ENCODE measurements around the gene KLK15. TPM values are rescaled to one million over a fixed set of nuclear protein-coding genes. Genes with fewer than 3 reads are reported as not detected.
"Not testable (repeated sequence)": the region's sequence is repeated elsewhere in the genome, so short reads cannot be mapped to it uniquely, and the experiment has no call there.

KLK15 gene
- total and polyA plus RNA-seq, 2 experiments from 2014 or later, result not detected

DNA sequence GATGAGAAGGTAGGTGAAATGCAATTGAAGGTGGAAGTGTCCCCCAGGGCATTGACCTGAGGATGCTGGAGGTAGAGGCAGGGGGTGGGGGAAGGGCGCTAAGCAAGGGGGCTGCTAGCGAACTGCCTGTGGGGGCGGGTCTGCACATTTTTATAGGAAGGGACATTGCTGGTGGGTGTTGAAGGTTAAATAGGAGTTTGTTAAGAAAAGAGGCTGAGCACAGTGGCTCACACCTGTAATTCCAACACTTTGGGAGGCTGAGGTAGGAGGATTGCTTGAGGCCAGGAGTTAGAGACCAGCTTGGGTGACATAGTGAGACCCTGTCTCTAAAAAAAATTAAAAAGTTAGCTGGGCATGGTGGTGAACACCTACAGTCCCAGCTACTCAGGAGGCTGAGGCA is 48.7 kb downstream of the KLK15 start:
- no peaks in the 10 kb centered on the region for H4K20me1 ChIP-seq (ENCODE audit: insufficient read depth)
- H3K79me2 ChIP-seq (ENCODE audit: insufficient read depth), result no peaks in the 10 kb centered on the region
- in situ Hi-C loops (cut with MboI), result loop anchor here (10.0 to 25.0 kb wide), 2 partner anchors 240 to 422 kb away; partner anchors contain the start of gene NAPSA
- no peaks in the 10 kb centered on the region for H3K9me3 ChIP-seq (ENCODE audit: low read depth)
- H3K4me3 ChIP-seq, result no peak overlapping the region
- H3K4me2 ChIP-seq (ENCODE audit: unreplicated experiment), result no peak overlapping the region
- no peaks in the 10 kb centered on the region for H3K9me2 ChIP-seq (ENCODE audit: insufficient read depth)
- no peaks in the 10 kb centered on the region for H3K36me3 ChIP-seq (ENCODE audit: low read depth)
- 76 to 86% methylated on average over 2 to 3 of the region's 3 CpGs for WGBS, 2 experiments (ENCODE audit: low coverage in 1 of 2, low lambda C conversion rate in 2 of 2, missing lambda C conversion rate in 2 of 2)
- no peak overlapping the region for H2AFZ ChIP-seq
- H3F3A ChIP-seq (ENCODE audit: insufficient read depth), result no peaks in the 10 kb centered on the region
- H3K27me3 ChIP-seq (replicated peaks; ENCODE audit: insufficient read depth), result peaks cover 22% of the 10 kb centered on the region
- no peak for TF ChIP-seq EZH2 (IDR thresholded peaks at IDR 0.05; ENCODE audit: insufficient read depth, poor library complexity, severe bottlenecking)
- TF ChIP-seq EZH2phosphoT487 (IDR thresholded peaks at IDR 0.05; ENCODE audit: insufficient read depth, low read depth), result no peak
- no peaks in the 10 kb centered on the region for H3K4me1 ChIP-seq (ENCODE audit: insufficient read depth)
- no peak overlapping the region for H3K27ac ChIP-seq
- DNase-seq, result no peak
- no peak overlapping the region for H3K9ac ChIP-seq

DNA sequence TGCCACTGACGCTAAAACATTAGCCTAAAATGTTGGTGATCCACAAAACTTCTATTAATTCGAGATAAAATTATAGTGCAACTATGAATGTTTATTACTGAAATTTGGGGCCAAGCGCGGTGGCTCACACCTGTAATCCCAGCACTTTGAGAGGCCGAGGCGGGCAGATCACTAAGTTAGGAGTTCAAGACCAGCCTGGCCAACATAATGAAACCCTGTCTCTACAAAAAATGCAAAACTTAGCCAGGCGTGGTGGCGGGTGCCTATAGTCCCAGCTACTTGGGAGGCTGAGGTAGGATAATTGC is 49.6 kb downstream of the KLK15 start:
- H3K27ac ChIP-seq; DNase-seq; H3K4me1 ChIP-seq (ENCODE audit: insufficient read depth); H3K36me3 ChIP-seq (ENCODE audit: low read depth); H2AFZ ChIP-seq; H3K9ac ChIP-seq; H3F3A ChIP-seq (ENCODE audit: insufficient read depth); H3K9me3 ChIP-seq (ENCODE audit: low read depth); H3K9me2 ChIP-seq (ENCODE audit: insufficient read depth); H3K79me2 ChIP-seq (ENCODE audit: insufficient read depth); H4K20me1 ChIP-seq (ENCODE audit: insufficient read depth); H3K4me3 ChIP-seq: not testable (repeated sequence)
- Histone ChIP-seq H3K27me3 (replicated peaks; ENCODE audit: insufficient read depth) (peaks cover 31% of the 10 kb centered on the region), H3K4me2 (ENCODE audit: unreplicated experiment) (peak overlapping the region; percentile 50)
- in situ Hi-C loops (cut with MboI), result loop anchor here (10.0 to 25.0 kb wide), 2 partner anchors 239 to 421 kb away; partner anchors contain the start of gene NAPSA
- WGBS, 2 experiments (ENCODE audit: low coverage in 1 of 2, low lambda C conversion rate in 2 of 2, missing lambda C conversion rate in 2 of 2), result 19 to 20% methylated on average over 8 of the region's 8 CpGs

DNA sequence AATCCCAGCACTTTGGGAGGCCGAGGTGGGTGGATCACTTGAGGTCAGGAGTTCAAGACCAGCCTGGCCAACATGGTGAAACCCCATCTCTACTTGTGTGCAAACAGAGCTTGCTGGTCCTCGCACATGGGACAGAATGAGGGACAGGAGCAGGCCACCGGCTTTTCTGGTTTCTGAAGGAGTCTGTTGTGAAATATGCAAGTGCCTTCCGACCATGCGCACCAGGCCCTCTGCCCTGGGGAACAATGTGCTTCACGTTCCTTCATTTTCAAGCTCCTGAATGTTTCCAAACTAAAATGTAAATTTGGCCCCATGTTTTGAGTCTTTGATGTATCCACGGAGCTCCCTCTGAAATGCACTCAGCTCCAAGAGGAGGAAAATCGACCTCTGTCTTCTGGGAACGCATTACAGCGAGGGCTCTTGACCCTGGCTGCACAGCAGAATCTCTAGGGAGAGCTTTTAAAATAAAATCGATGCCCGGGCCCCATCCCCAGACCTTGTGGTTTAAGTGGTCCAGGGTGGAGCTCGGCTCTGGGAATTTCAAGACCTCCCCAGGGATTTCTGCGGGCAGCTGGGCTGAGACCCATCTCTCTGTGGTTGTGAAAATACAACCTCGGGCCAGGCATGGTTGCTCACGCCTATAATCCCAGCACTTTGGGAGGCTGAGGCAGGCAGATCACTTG is 52.5 kb downstream of the KLK15 start:
- H3K9ac ChIP-seq, result no peak overlapping the region
- no peak for DNase-seq
- in situ Hi-C loops (cut with MboI), result loop anchor here (10.0 to 25.0 kb wide), 2 partner anchors 236 to 419 kb away; partner anchors contain the start of gene NAPSA
- no peak overlapping the region for H2AFZ ChIP-seq
- TF ChIP-seq EZH2 (IDR thresholded peaks at IDR 0.05; ENCODE audit: insufficient read depth, poor library complexity, severe bottlenecking) (no peak), EZH2phosphoT487 (IDR thresholded peaks at IDR 0.05; ENCODE audit: insufficient read depth, low read depth) (no peak)
- H3K4me2 ChIP-seq (ENCODE audit: unreplicated experiment), result no peak overlapping the region
- no peak overlapping the region for H3K4me3 ChIP-seq
- H3K4me1 ChIP-seq (ENCODE audit: insufficient read depth), result no peaks in the 10 kb centered on the region
- no peaks in the 10 kb centered on the region for H3F3A ChIP-seq (ENCODE audit: insufficient read depth)
- H3K9me2 ChIP-seq (ENCODE audit: insufficient read depth), result no peaks in the 10 kb centered on the region
- no peaks in the 10 kb centered on the region for H4K20me1 ChIP-seq (ENCODE audit: insufficient read depth)
- no peak overlapping the region for H3K27ac ChIP-seq
- WGBS, 2 experiments (ENCODE audit: low coverage in 1 of 2, low lambda C conversion rate in 2 of 2, missing lambda C conversion rate in 2 of 2), result 26 to 28% methylated on average over 16 of the region's 16 CpGs
- H3K79me2 ChIP-seq (ENCODE audit: insufficient read depth), result no peaks in the 10 kb centered on the region
- no peaks in the 10 kb centered on the region for H3K9me3 ChIP-seq (ENCODE audit: low read depth)
- peaks cover 51% of the 10 kb centered on the region for H3K27me3 ChIP-seq (replicated peaks; ENCODE audit: insufficient read depth)
- no peaks in the 10 kb centered on the region for H3K36me3 ChIP-seq (ENCODE audit: low read depth)

DNA sequence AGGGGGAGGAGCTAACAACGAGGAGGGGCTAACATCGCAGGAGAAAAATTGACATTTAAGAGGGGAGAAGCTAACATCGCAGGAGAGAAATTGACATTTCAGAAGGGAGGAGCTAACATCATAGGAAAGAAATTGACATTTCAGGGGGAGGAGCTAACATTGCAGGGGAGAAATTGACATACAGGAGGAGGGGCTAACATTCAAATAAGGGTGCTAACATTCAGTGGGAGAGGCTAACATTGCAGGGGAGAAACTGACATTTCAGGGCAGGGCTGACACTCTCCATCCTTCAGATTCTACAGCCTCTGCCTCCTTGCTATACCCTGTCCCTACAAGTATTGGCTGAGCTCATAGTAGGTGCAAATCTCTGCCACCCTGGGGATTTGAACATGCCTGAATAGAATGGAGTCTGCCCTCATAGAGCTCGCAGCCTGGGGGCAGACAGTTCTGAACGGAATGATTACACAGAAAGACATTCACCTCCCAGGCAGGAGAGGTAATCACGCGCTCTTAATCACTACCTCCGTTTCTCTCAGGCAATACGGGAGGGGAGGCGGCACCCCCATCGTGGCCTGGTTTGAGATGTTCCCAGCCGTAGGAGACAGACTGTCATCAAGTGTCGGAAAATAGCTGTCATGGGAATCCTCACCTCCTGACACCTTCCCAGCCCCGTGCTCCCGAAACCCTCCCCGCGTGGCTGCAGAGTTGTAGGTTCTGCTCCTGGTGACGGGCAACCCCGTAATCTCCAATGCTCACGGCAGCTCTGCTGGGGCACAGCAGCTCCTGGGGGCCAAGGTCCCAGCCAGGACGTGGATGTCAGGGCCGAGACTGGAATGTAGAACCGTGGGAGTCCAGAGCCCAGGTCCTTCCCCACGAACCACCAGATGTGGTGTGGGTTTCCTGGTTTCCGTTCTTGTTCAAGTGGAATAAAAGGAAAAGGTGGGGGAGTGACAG is 53.6 kb downstream of the KLK15 start:
- no peak overlapping the region for H3K27ac ChIP-seq
- no peaks in the 10 kb centered on the region for H3K36me3 ChIP-seq (ENCODE audit: low read depth)
- H3K9ac ChIP-seq, result no peak overlapping the region
- H3K9me3 ChIP-seq (ENCODE audit: low read depth), result no peaks in the 10 kb centered on the region
- WGBS, 2 experiments (ENCODE audit: low coverage in 1 of 2, low lambda C conversion rate in 2 of 2, missing lambda C conversion rate in 2 of 2), result 23 to 39% methylated on average over 23 to 25 of the region's 25 CpGs
- H2AFZ ChIP-seq, result no peak overlapping the region
- peaks cover 55% of the 10 kb centered on the region for H3K27me3 ChIP-seq (replicated peaks; ENCODE audit: insufficient read depth)
- H3K4me2 ChIP-seq (ENCODE audit: unreplicated experiment), result no peak overlapping the region
- in situ Hi-C loops (cut with MboI), result loop anchor here (10.0 to 25.0 kb wide), 2 partner anchors 235 to 417 kb away; partner anchors contain the start of gene NAPSA
- TF ChIP-seq EZH2phosphoT487 (IDR thresholded peaks at IDR 0.05; ENCODE audit: insufficient read depth, low read depth), result no peak
- no peak for TF ChIP-seq EZH2 (IDR thresholded peaks at IDR 0.05; ENCODE audit: insufficient read depth, poor library complexity, severe bottlenecking)
- H3K4me3 ChIP-seq, result no peak overlapping the region
- no peak for DNase-seq
- no peaks in the 10 kb centered on the region for H3F3A ChIP-seq (ENCODE audit: insufficient read depth)
- H3K79me2 ChIP-seq (ENCODE audit: insufficient read depth), result no peaks in the 10 kb centered on the region
- no peaks in the 10 kb centered on the region for H3K4me1 ChIP-seq (ENCODE audit: insufficient read depth)
- H4K20me1 ChIP-seq (ENCODE audit: insufficient read depth), result no peaks in the 10 kb centered on the region
- H3K9me2 ChIP-seq (ENCODE audit: insufficient read depth), result no peaks in the 10 kb centered on the region

Measured in GM23248 (cell line).